C4-2B (cell line): ENCODE results near the gene C1orf21.
A peak's percentile ranks its signal among the peaks of the same experiment; 100 is the strongest.

ENCODE experiments used
- H3K27ac ChIP-seq: fragments of 450-650 bp; 2 replicates; pipeline ENCODE4 v1.5.1; 2017
- ZFX ChIP-seq: fragments of 450-650 bp; IDR thresholded peaks from 2 replicates; pipeline ENCODE4 v1.6.1; 2017
- TF ChIP-seq, protein P1 (sequence below): fragments of 450-650 bp; conservative IDR thresholded peaks from 2 replicates; pipeline ENCODE4 v1.5.1; 2017; ENCODE audit warnings: mild to moderate bottlenecking

Gene C1orf21

GRCh38 chr1:184368354-184368753 lies 18.5 kb upstream of the C1orf21 start:
- no peak for TF ChIP-seq ZFX
- TF ChIP-seq, protein P1, sequence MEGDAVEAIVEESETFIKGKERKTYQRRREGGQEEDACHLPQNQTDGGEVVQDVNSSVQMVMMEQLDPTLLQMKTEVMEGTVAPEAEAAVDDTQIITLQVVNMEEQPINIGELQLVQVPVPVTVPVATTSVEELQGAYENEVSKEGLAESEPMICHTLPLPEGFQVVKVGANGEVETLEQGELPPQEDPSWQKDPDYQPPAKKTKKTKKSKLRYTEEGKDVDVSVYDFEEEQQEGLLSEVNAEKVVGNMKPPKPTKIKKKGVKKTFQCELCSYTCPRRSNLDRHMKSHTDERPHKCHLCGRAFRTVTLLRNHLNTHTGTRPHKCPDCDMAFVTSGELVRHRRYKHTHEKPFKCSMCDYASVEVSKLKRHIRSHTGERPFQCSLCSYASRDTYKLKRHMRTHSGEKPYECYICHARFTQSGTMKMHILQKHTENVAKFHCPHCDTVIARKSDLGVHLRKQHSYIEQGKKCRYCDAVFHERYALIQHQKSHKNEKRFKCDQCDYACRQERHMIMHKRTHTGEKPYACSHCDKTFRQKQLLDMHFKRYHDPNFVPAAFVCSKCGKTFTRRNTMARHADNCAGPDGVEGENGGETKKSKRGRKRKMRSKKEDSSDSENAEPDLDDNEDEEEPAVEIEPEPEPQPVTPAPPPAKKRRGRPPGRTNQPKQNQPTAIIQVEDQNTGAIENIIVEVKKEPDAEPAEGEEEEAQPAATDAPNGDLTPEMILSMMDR, result no peak
- no peak overlapping the region; the same call in 1 of the 2 replicates for H3K27ac ChIP-seq

GRCh38 chr1:184370850-184371249 lies 16.0 kb upstream of the C1orf21 start:
- TF ChIP-seq, protein P1, result no peak
- no peak overlapping the region for H3K27ac ChIP-seq

GRCh38 chr1:184373155-184373554 lies 13.7 kb upstream of the C1orf21 start:
- H3K27ac ChIP-seq, result no peak overlapping the region

GRCh38 chr1:184376369-184376768 lies 10.5 kb upstream of the C1orf21 start:
- no peak for TF ChIP-seq ZFX
- TF ChIP-seq, protein P1, result no peak
- H3K27ac ChIP-seq, result no peak overlapping the region

More at GRCh38 chr1:184373155-184373554, 13.7 kb upstream of the C1orf21 start:
- TF ChIP-seq, protein P1, result no peak
- TF ChIP-seq ZFX, result no peak

GRCh38 chr1:184379111-184379752 lies 7.6 kb upstream of the C1orf21 start:
- no peak overlapping the region for H3K27ac ChIP-seq
- TF ChIP-seq, protein P1, result peak; percentile 14
- no peak for TF ChIP-seq ZFX

DNA sequence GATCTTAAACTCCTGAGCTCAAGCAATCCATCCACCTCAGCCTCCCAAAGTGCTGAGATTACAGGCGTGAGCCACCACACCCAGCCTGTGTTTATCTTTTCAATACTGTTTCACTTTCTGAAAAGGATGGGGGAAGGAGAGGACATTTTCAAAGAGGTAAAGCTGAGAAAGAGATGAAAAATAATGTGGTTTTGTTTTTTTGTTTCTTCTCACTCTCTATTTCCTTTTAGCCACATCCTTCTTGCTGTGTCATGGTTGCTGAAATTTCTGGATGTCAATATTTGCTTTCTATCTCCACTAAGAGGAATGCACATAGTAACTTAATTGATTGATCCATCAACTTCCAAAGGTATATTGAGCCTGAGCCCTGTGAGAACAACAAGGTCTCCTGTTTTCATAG lies 6.4 kb upstream of the C1orf21 start:
- H3K27ac ChIP-seq, result no peak overlapping the region
- no peak for TF ChIP-seq ZFX
- TF ChIP-seq, protein P1, result no peak

GRCh38 chr1:184383772-184384323 lies 3.0 kb upstream of the C1orf21 start:
- TF ChIP-seq ZFX, result no peak
- TF ChIP-seq, protein P1, result no peak
- H3K27ac ChIP-seq, result no peak overlapping the region
